Endodermal cell (in vitro differentiated cells): ENCODE results near the gene EEF1A2. TPM values are rescaled to one million over a fixed set of nuclear protein-coding genes. Genes with fewer than 3 reads are reported as not detected.

Experiments
- DNase-seq: peaks from one replicate; pipeline ENCODE4 v3.0.0-alpha.2; 2017
- H3K27ac ChIP-seq: 2 replicates; pipeline ENCODE4 v1.5.1; 2013; ENCODE audit warnings: mild to moderate bottlenecking, low read depth, low read length, moderate library complexity
- H3K27me3 ChIP-seq: 2 replicates; pipeline ENCODE4 v1.6.1; 2013; ENCODE audit warnings: mild to moderate bottlenecking, low read length, moderate library complexity; ENCODE audit not compliant: insufficient read depth, control insufficient read depth, poor library complexity, severe bottlenecking
- H3K36me3 ChIP-seq: 2 replicates; pipeline ENCODE4 v1.7.0; 2013; ENCODE audit warnings: mild to moderate bottlenecking, low read length, moderate library complexity; ENCODE audit not compliant: control insufficient read depth, insufficient read depth
- H3K4me1 ChIP-seq: one replicate; pipeline ENCODE4 v1.7.0; 2013; ENCODE audit warnings: low read length; ENCODE audit not compliant: control insufficient read depth, insufficient read depth
- H3K4me3 ChIP-seq: 2 replicates; pipeline ENCODE4 v1.5.1; 2013; ENCODE audit warnings: mild to moderate bottlenecking, low read length, moderate library complexity
- H3K9ac ChIP-seq: 2 replicates; pipeline ENCODE4 v1.6.1; 2013; ENCODE audit warnings: mild to moderate bottlenecking, low read length, moderate library complexity; ENCODE audit not compliant: poor library complexity, severe bottlenecking; ENCODE audit errors: extremely low read depth
- H3K9me3 ChIP-seq: 2 replicates; pipeline ENCODE4 v1.6.1; 2013; ENCODE audit warnings: mild to moderate bottlenecking, low read length, moderate library complexity; ENCODE audit not compliant: control insufficient read depth
- H3K27ac Mint-ChIP-seq: 2 replicates; pipeline ENCODE4 v1.8.0; 2020; ENCODE audit warnings: mixed read lengths
- H3K27me3 Mint-ChIP-seq: 2 replicates; pipeline ENCODE4 v1.8.0; 2021; ENCODE audit warnings: mild to moderate bottlenecking, mixed read lengths; ENCODE audit not compliant: insufficient read depth
- H3K36me3 Mint-ChIP-seq: 2 replicates; pipeline ENCODE4 v1.8.0; 2020; ENCODE audit warnings: low read depth, mixed read lengths
- H3K4me1 Mint-ChIP-seq: 2 replicates; pipeline ENCODE4 v1.8.0; 2020; ENCODE audit warnings: mixed read lengths
- H3K4me3 Mint-ChIP-seq: 2 replicates; pipeline ENCODE4 v1.8.0; 2020; ENCODE audit warnings: mild to moderate bottlenecking, moderate library complexity, mixed read lengths
- H3K9me3 Mint-ChIP-seq: 2 replicates; pipeline ENCODE4 v1.8.0; 2020; ENCODE audit warnings: mild to moderate bottlenecking, mixed read lengths
- CTCF ChIP-seq: fragments of 200-600 bp; sonication (generic); conservative IDR thresholded peaks from 2 replicates; pipeline ENCODE4 v1.5.0; 2021; ENCODE audit warnings: antibody characterized with exemption, mild to moderate bottlenecking
- WGBS, 2 experiments: methylation state at CpG; one replicate each; pipeline versions ENCODE4 v1.1.5 to v1.1.7; 2013; ENCODE audit warnings: missing lambda C conversion rate in 2 of 2, mixed read lengths in 1 of 2; ENCODE audit not compliant: insufficient coverage in 1 of 2, insufficient read length in 1 of 2; 5-methylcytosine and 5-hydroxymethylcytosine counted together
- total RNA-seq, 2 donors: library from RNA; stranded (reverse); fragmentation: NEBNext Ultra II Directional in 1 of 2; extraction: Animal tissue kit (Norgen Biotek cat#: 25700) in 1 of 2; gene quantifications; 2 replicates in 1 of 2; 3 replicates in 1 of 2; pipeline ENCODE4 v1.2.1, GENCODE V29; 2021

Gene EEF1A2
- total RNA-seq, 2 donors from 2014 or later: 12.1 to 22.6 TPM

GRCh38 chr20:63466250-63466825 is 32.5 kb downstream of the EEF1A2 start:
- H3K4me1 Mint-ChIP-seq: peaks cover under 1% of the 10 kb centered on the region
- no peaks in the 10 kb centered on the region for H3K36me3 ChIP-seq
- no peak overlapping the region for H3K4me3 ChIP-seq
- TF ChIP-seq CTCF: no peak
- peaks cover 8% of the 10 kb centered on the region for H3K27me3 Mint-ChIP-seq
- no peak overlapping the region for H3K4me3 Mint-ChIP-seq
- H3K27ac ChIP-seq: no peak overlapping the region
- no peak overlapping the region for H3K27ac Mint-ChIP-seq
- DNase-seq: no peak
- no peak overlapping the region for H3K9ac ChIP-seq
- no peaks in the 10 kb centered on the region for H3K9me3 Mint-ChIP-seq
- no peaks in the 10 kb centered on the region for H3K9me3 ChIP-seq
- no peaks in the 10 kb centered on the region for H3K36me3 Mint-ChIP-seq
- no peaks in the 10 kb centered on the region for H3K4me1 ChIP-seq
- WGBS, 2 experiments: 92 to 93% methylated on average over 50 to 55 of the region's 55 CpGs
- no peaks in the 10 kb centered on the region for H3K27me3 ChIP-seq

GRCh38 chr20:63465380-63466249 is 33.3 kb downstream of the EEF1A2 start:
- no peak overlapping the region for H3K9ac ChIP-seq
- no peaks in the 10 kb centered on the region for H3K36me3 ChIP-seq
- TF ChIP-seq CTCF: no peak
- peaks cover 5% of the 10 kb centered on the region for H3K27me3 Mint-ChIP-seq
- H3K9me3 Mint-ChIP-seq: no peaks in the 10 kb centered on the region
- H3K4me1 Mint-ChIP-seq: peaks cover 5% of the 10 kb centered on the region
- H3K36me3 Mint-ChIP-seq: no peaks in the 10 kb centered on the region
- H3K4me3 ChIP-seq: no peak overlapping the region
- H3K9me3 ChIP-seq: no peaks in the 10 kb centered on the region
- H3K4me3 Mint-ChIP-seq: no peak overlapping the region
- no peak for DNase-seq
- H3K27me3 ChIP-seq: no peaks in the 10 kb centered on the region
- H3K4me1 ChIP-seq: no peaks in the 10 kb centered on the region
- 90 to 92% methylated on average over 48 to 56 of the region's 56 CpGs for WGBS, 2 experiments
- H3K27ac ChIP-seq: no peak overlapping the region
- H3K27ac Mint-ChIP-seq: no peak overlapping the region

- Histone ChIP-seq H3K9ac (no peak overlapping the region), H3K27ac (no peak overlapping the region), H3K4me1 (no peaks in the 10 kb centered on the region), H3K4me3 (no peak overlapping the region), H3K27me3 (no peaks in the 10 kb centered on the region), H3K36me3 (no peaks in the 10 kb centered on the region), H3K9me3 (no peaks in the 10 kb centered on the region)
- no peak overlapping the region for H3K27ac Mint-ChIP-seq
- 60 to 74% methylated on average over 6 to 12 of the region's 12 CpGs for WGBS, 2 experiments
- no peak overlapping the region for H3K4me3 Mint-ChIP-seq
- H3K4me1 Mint-ChIP-seq: peaks cover 5% of the 10 kb centered on the region
- no peak for DNase-seq
- H3K9me3 Mint-ChIP-seq: no peaks in the 10 kb centered on the region
- H3K27me3 Mint-ChIP-seq: peaks cover 1% of the 10 kb centered on the region
- no peaks in the 10 kb centered on the region for H3K36me3 Mint-ChIP-seq
- TF ChIP-seq CTCF: no peak
Observed at GRCh38 chr20:63464289-63464635, 34.6 kb downstream of the EEF1A2 start.
